Loucy (cell line): ENCODE measurements around the gene ATP5PO.

Experiments
- H2AFZ ChIP-seq: fragments of 200-600 bp; sonication (generic); 2 replicates; pipeline ENCODE4 v1.6.0; 2016; ENCODE audit warnings: antibody characterized with exemption, mild to moderate bottlenecking, low read length, moderate library complexity
- H3F3A ChIP-seq: fragments of 200-600 bp; 2 replicates; pipeline ENCODE4 v1.6.0; 2016; ENCODE audit warnings: antibody characterized with exemption, low read depth, mild to moderate bottlenecking
- H3K27me3 ChIP-seq: fragments of 200-600 bp; sonication (generic); 2 replicates; pipeline ENCODE4 v1.6.1; 2014; ENCODE audit warnings: low read length, mild to moderate bottlenecking; ENCODE audit not compliant: insufficient read depth, poor library complexity, severe bottlenecking
- H3K36me3 ChIP-seq: fragments of 200-600 bp; sonication (generic); 2 replicates; pipeline ENCODE4 v1.6.1; 2016; ENCODE audit warnings: low read length; ENCODE audit not compliant: insufficient read depth
- H3K4me1 ChIP-seq: fragments of 200-600 bp; sonication (generic); 2 replicates; pipeline ENCODE4 v1.5.1; 2014; ENCODE audit warnings: low read length, mild to moderate bottlenecking; ENCODE audit not compliant: insufficient read depth, poor library complexity, severe bottlenecking
- H3K4me2 ChIP-seq: fragments of 200-600 bp; sonication (generic); 2 replicates; pipeline ENCODE4 v1.6.0; 2014; ENCODE audit warnings: antibody characterized with exemption, low read length, low read depth, mild to moderate bottlenecking; ENCODE audit not compliant: poor library complexity, severe bottlenecking
- H3K4me3 ChIP-seq: fragments of 200-600 bp; sonication (generic); 2 replicates; pipeline ENCODE4 v1.5.1; 2014; ENCODE audit warnings: low read length, mild to moderate bottlenecking, mixed read lengths; ENCODE audit not compliant: poor library complexity, severe bottlenecking
- H3K79me2 ChIP-seq: fragments of 200-600 bp; sonication (generic); 2 replicates; pipeline ENCODE4 v1.6.1; 2014; ENCODE audit warnings: low read length; ENCODE audit not compliant: insufficient read depth
- H3K9ac ChIP-seq: fragments of 200-600 bp; sonication (generic); 2 replicates; pipeline ENCODE4 v1.6.0; 2014; ENCODE audit warnings: mild to moderate bottlenecking, low read depth, low read length, moderate library complexity; ENCODE audit not compliant: poor library complexity, severe bottlenecking
- H3K9me2 ChIP-seq: fragments of 200-600 bp; sonication (generic); replicated peaks from 2 replicates; pipeline ENCODE4 v1.6.1; 2016; ENCODE audit warnings: low read depth, low read length, mixed read lengths
- H3K9me3 ChIP-seq: fragments of 200-600 bp; sonication (generic); 2 replicates; pipeline ENCODE4 v1.6.1; 2014; ENCODE audit warnings: mild to moderate bottlenecking, antibody characterized with exemption, low read length, low read depth; ENCODE audit not compliant: insufficient read depth
- H4K20me1 ChIP-seq: fragments of 200-600 bp; sonication (generic); 2 replicates; pipeline ENCODE4 v1.6.0; 2014; ENCODE audit warnings: antibody characterized with exemption, low read length, mild to moderate bottlenecking; ENCODE audit not compliant: insufficient read depth, poor library complexity, severe bottlenecking
- CTCF ChIP-seq: fragments of 200-600 bp; sonication (generic); conservative IDR thresholded peaks from 2 replicates; pipeline ENCODE4 v1.5.1; 2014; ENCODE audit warnings: mild to moderate bottlenecking, antibody characterized with exemption, low read length
- EZH2phosphoT487 ChIP-seq: fragments of 200-600 bp; IDR thresholded peaks from 2 replicates; pipeline ENCODE4 v1.6.1; 2018; ENCODE audit warnings: antibody characterized with exemption, mild to moderate bottlenecking, moderate library complexity, borderline replicate concordance

The ATP5PO gene

GRCh38 chr21:33962290-33962689 is 46.7 kb upstream of the ATP5PO start:
- Histone ChIP-seq H3K27me3 (no peaks in the 10 kb centered on the region), H2AFZ (no peak overlapping the region)
- TF ChIP-seq CTCF = no peak

GRCh38 chr21:33961061-33961460 is 45.5 kb upstream of the ATP5PO start:
- H3K4me2 ChIP-seq = no peak overlapping the region
- no peaks in the 10 kb centered on the region for H3K27me3 ChIP-seq
- H2AFZ ChIP-seq = no peak overlapping the region
- no peak overlapping the region for H3K9ac ChIP-seq
- H3K79me2 ChIP-seq = no peaks in the 10 kb centered on the region; the same call in 1 of the 2 replicates
- H3F3A ChIP-seq = no peaks in the 10 kb centered on the region
- H3K4me1 ChIP-seq = peaks cover 13% of the 10 kb centered on the region
- peaks cover 5% of the 10 kb centered on the region for H3K36me3 ChIP-seq
- no peak overlapping the region for H3K4me3 ChIP-seq
- H3K9me2 ChIP-seq = no peaks in the 10 kb centered on the region
- H3K9me3 ChIP-seq = peaks cover 12% of the 10 kb centered on the region; the same call in 1 of the 2 replicates
- no peaks in the 10 kb centered on the region for H4K20me1 ChIP-seq
- TF ChIP-seq EZH2phosphoT487 (no peak), CTCF (no peak)

More at GRCh38 chr21:33962290-33962689, 46.7 kb upstream of the ATP5PO start:
- peaks cover 13% of the 10 kb centered on the region for H3K4me1 ChIP-seq
- H3K4me3 ChIP-seq = no peak overlapping the region
- no peaks in the 10 kb centered on the region for H3F3A ChIP-seq
- no peaks in the 10 kb centered on the region for H3K9me2 ChIP-seq
- H3K9me3 ChIP-seq = peaks cover 12% of the 10 kb centered on the region; the same call in 1 of the 2 replicates
- no peak overlapping the region for H3K4me2 ChIP-seq
- no peaks in the 10 kb centered on the region; the same call in 1 of the 2 replicates for H3K79me2 ChIP-seq
- H4K20me1 ChIP-seq = no peaks in the 10 kb centered on the region
- peaks cover 5% of the 10 kb centered on the region for H3K36me3 ChIP-seq
- no peak overlapping the region for H3K9ac ChIP-seq

GRCh38 chr21:33959680-33960079 is 44.1 kb upstream of the ATP5PO start:
- Histone ChIP-seq H3K27me3 (no peaks in the 10 kb centered on the region), H3K9ac (no peak overlapping the region), H2AFZ (no peak overlapping the region), H3K36me3 (peaks cover 6% of the 10 kb centered on the region), H3K9me3 (peaks cover 12% of the 10 kb centered on the region; the same call in 1 of the 2 replicates), H3K4me1 (peaks cover 8% of the 10 kb centered on the region), H3K79me2 (no peaks in the 10 kb centered on the region; the same call in 1 of the 2 replicates), H3K4me3 (no peak overlapping the region), H3K4me2 (no peak overlapping the region), H3F3A (no peaks in the 10 kb centered on the region), H4K20me1 (no peaks in the 10 kb centered on the region), H3K9me2 (no peaks in the 10 kb centered on the region)
- TF ChIP-seq CTCF = no peak
- no peak for TF ChIP-seq EZH2phosphoT487
